Measurements from ENCODE around the gene PITPNM3.

Gene PITPNM3

DNA sequence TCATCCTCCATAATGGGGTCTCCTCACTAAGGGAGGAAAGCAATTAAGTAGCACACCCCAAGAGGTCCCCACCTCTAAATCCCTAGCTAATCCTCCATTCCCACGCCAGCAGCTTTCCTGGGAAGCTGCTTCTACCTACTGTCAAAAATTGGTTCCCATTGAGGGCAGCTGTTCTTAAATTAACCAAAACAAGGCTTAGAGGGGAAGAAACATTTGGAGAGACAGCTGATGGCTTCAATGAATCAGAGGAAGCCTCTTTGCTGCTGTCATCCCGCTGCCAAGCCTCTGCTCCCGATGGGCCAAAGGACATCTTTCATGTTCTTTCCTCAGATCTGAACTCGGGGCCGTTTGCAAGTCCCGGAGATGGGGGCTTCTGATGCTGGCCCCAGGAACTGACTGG, 148.1 kb downstream of the PITPNM3 start:
- DNase-seq (ENCODE audit: low spot score), result no peak

- DNase-seq (ENCODE audit: low spot score), result no peak
These were observed 154.1 kb downstream of the PITPNM3 start for GRCh38 chr17:6402258-6402657.
